ENCODE results near the gene DEFB121.

GRCh38 chr20:31374346-31374745, 31.7 kb downstream of the DEFB121 start:
- TF ChIP-seq CTCF (IDR thresholded peaks at IDR 0.05) (no peak), POLR2AphosphoS5 (IDR thresholded peaks at IDR 0.05) (no peak), POLR2A (IDR thresholded peaks at IDR 0.05) (no peak), EP300 (IDR thresholded peaks at IDR 0.05) (no peak)

Measured in upper lobe of left lung (tissue), 4 donors.